Effector CD4-positive, alpha-beta T cell (primary cell): ENCODE results near the gene ANKRD34A.
A peak's percentile ranks its signal among the peaks of the same experiment; 100 is the strongest.

Experiments
- DNase-seq: peaks from one replicate; pipeline ENCODE4 v3.0.0-alpha.2; 2020

ANKRD34A gene

GRCh38 chr1:145990249-145990855 lies 26.0 kb upstream of the ANKRD34A start:
- DNase-seq, result no peak

GRCh38 chr1:145988773-145989172 lies 24.4 kb upstream of the ANKRD34A start:
- DNase-seq, result no peak

GRCh38 chr1:145987926-145988325 lies 23.6 kb upstream of the ANKRD34A start:
- no peak for DNase-seq

GRCh38 chr1:145986551-145986950 lies 22.2 kb upstream of the ANKRD34A start:
- DNase-seq, result no peak

GRCh38 chr1:145985502-145986439 lies 21.4 kb upstream of the ANKRD34A start:
- DNase-seq, result no peak

GRCh38 chr1:145985129-145985501 lies 20.7 kb upstream of the ANKRD34A start:
- DNase-seq, result no peak

- DNase-seq, result peak; percentile 28
Observed at GRCh38 chr1:145983960-145984830, 19.8 kb upstream of the ANKRD34A start.

- DNase-seq, result no peak
Observed at GRCh38 chr1:145983206-145983675, 18.9 kb upstream of the ANKRD34A start.

GRCh38 chr1:145982010-145982723 lies 17.8 kb upstream of the ANKRD34A start:
- DNase-seq, result no peak

- DNase-seq, result no peak
Observed at GRCh38 chr1:145980457-145980994, 16.2 kb upstream of the ANKRD34A start.

GRCh38 chr1:145979746-145980456 lies 15.5 kb upstream of the ANKRD34A start:
- DNase-seq, result no peak

GRCh38 chr1:145978854-145979745 lies 14.7 kb upstream of the ANKRD34A start:
- peak; percentile 68 for DNase-seq

GRCh38 chr1:145978471-145978853 lies 14.1 kb upstream of the ANKRD34A start:
- no peak for DNase-seq

- peak; percentile 72 for DNase-seq
Observed at GRCh38 chr1:145977486-145978470, 13.4 kb upstream of the ANKRD34A start.

GRCh38 chr1:145977016-145977415 lies 12.6 kb upstream of the ANKRD34A start:
- no peak for DNase-seq

- DNase-seq, result no peak
Observed at GRCh38 chr1:145975216-145975615, 10.8 kb upstream of the ANKRD34A start.

- DNase-seq, result no peak
Observed at GRCh38 chr1:145974721-145975120, 10.3 kb upstream of the ANKRD34A start.

GRCh38 chr1:145972580-145972979 lies 8.2 kb upstream of the ANKRD34A start:
- DNase-seq, result no peak

GRCh38 chr1:145967288-145967687 lies 2.9 kb upstream of the ANKRD34A start:
- DNase-seq, result no peak
